ENCODE measurements around the gene EPC2.
A peak's percentile ranks its signal among the peaks of the same experiment; 100 is the strongest.

The EPC2 gene

GRCh38 chr2:148643998-148644882, at the start of gene EPC2:
EPC2 (plus strand) TSS chr2:148644751; CDS start chr2:148645018, 267 bp downstream.
- no peak for TF ChIP-seq CTCF (IDR thresholded peaks at IDR 0.05; ENCODE audit: borderline replicate concordance, control extremely low read depth, extremely low read depth, insufficient read depth, missing control alignments)
- peak; percentile 87 for DNase-seq (ENCODE audit: low spot score)
- in situ Hi-C loops (cut with MboI; ENCODE audit: low sequenced_read_pairs, unreplicated experiment): no loop called here

- in situ Hi-C loops (cut with MboI; ENCODE audit: low sequenced_read_pairs, unreplicated experiment): no loop called here
- no peak for DNase-seq (ENCODE audit: low spot score)
- TF ChIP-seq CTCF (IDR thresholded peaks at IDR 0.05; ENCODE audit: borderline replicate concordance, control extremely low read depth, extremely low read depth, insufficient read depth, missing control alignments): no peak
Measured at GRCh38 chr2:148596018-148596417, 48.5 kb upstream of the EPC2 start.

- TF ChIP-seq CTCF (IDR thresholded peaks at IDR 0.05; ENCODE audit: borderline replicate concordance, control extremely low read depth, extremely low read depth, insufficient read depth, missing control alignments): no peak
- DNase-seq (ENCODE audit: low spot score): no peak
- in situ Hi-C loops (cut with MboI; ENCODE audit: low sequenced_read_pairs, unreplicated experiment): no loop called here
Measured at GRCh38 chr2:148599109-148599991, 45.2 kb upstream of the EPC2 start.

- DNase-seq (ENCODE audit: low spot score): no peak
- in situ Hi-C loops (cut with MboI; ENCODE audit: low sequenced_read_pairs, unreplicated experiment): no loop called here
- no peak for TF ChIP-seq CTCF (IDR thresholded peaks at IDR 0.05; ENCODE audit: borderline replicate concordance, control extremely low read depth, extremely low read depth, insufficient read depth, missing control alignments)
Measured at GRCh38 chr2:148602885-148603561, 41.5 kb upstream of the EPC2 start.

GRCh38 chr2:148603562-148603920, 41.0 kb upstream of the EPC2 start:
- peak; percentile 84 for DNase-seq (ENCODE audit: low spot score)
- in situ Hi-C loops (cut with MboI; ENCODE audit: low sequenced_read_pairs, unreplicated experiment): no loop called here
- no peak for TF ChIP-seq CTCF (IDR thresholded peaks at IDR 0.05; ENCODE audit: borderline replicate concordance, control extremely low read depth, extremely low read depth, insufficient read depth, missing control alignments)

- in situ Hi-C loops (cut with MboI; ENCODE audit: low sequenced_read_pairs, unreplicated experiment): no loop called here
- TF ChIP-seq CTCF (IDR thresholded peaks at IDR 0.05; ENCODE audit: borderline replicate concordance, control extremely low read depth, extremely low read depth, insufficient read depth, missing control alignments): no peak
- no peak for DNase-seq (ENCODE audit: low spot score)
Measured at GRCh38 chr2:148604927-148605326, 39.6 kb upstream of the EPC2 start.

Measured in GM13976 (cell line).